Measurements from ENCODE around the gene HES3.

The HES3 gene

GRCh38 chr1:6210591-6211355, 33.2 kb upstream of the HES3 start:
- no peak for DNase-seq
- H3K36me3 ChIP-seq (replicated peaks; ENCODE audit: insufficient read depth, low read length), result no peaks in the 10 kb centered on the region
- no peak overlapping the region for H3K27ac ChIP-seq (ENCODE audit: low read length)
- no peaks in the 10 kb centered on the region for H3K9me3 ChIP-seq (replicated peaks; ENCODE audit: insufficient read depth, low read length)
- TF ChIP-seq EZH2phosphoT487 (IDR thresholded peaks at IDR 0.05; ENCODE audit: low read length), result no peak
- TF ChIP-seq EZH2 (optimal IDR thresholded peaks at IDR 0.05; ENCODE audit: low read depth, low read length), result no peak
- TF ChIP-seq, protein P1, sequence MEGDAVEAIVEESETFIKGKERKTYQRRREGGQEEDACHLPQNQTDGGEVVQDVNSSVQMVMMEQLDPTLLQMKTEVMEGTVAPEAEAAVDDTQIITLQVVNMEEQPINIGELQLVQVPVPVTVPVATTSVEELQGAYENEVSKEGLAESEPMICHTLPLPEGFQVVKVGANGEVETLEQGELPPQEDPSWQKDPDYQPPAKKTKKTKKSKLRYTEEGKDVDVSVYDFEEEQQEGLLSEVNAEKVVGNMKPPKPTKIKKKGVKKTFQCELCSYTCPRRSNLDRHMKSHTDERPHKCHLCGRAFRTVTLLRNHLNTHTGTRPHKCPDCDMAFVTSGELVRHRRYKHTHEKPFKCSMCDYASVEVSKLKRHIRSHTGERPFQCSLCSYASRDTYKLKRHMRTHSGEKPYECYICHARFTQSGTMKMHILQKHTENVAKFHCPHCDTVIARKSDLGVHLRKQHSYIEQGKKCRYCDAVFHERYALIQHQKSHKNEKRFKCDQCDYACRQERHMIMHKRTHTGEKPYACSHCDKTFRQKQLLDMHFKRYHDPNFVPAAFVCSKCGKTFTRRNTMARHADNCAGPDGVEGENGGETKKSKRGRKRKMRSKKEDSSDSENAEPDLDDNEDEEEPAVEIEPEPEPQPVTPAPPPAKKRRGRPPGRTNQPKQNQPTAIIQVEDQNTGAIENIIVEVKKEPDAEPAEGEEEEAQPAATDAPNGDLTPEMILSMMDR (IDR thresholded peaks at IDR 0.05; ENCODE audit: low read length), result no peak
- H3K4me2 ChIP-seq (ENCODE audit: low read depth, low read length), result no peak overlapping the region
- no peak overlapping the region for H3K4me3 ChIP-seq (ENCODE audit: low read length)
- H3K9ac ChIP-seq (ENCODE audit: low read length), result no peak overlapping the region
- no peaks in the 10 kb centered on the region for H3F3A ChIP-seq (ENCODE audit: insufficient read depth, low read length)
- H2AFZ ChIP-seq (ENCODE audit: low read length), result no peak overlapping the region
- H3K27me3 ChIP-seq (replicated peaks; ENCODE audit: insufficient read depth, low read length), result peaks cover 38% of the 10 kb centered on the region
- H3K4me1 ChIP-seq (ENCODE audit: low read length), result no peaks in the 10 kb centered on the region
- H3K79me2 ChIP-seq (ENCODE audit: low read length), result no peaks in the 10 kb centered on the region
- no peaks in the 10 kb centered on the region for H3K9me2 ChIP-seq (replicated peaks; ENCODE audit: insufficient read depth, low read length)
- no peaks in the 10 kb centered on the region for H4K20me1 ChIP-seq (ENCODE audit: insufficient read depth, low read length)

GRCh38 chr1:6211731-6212130, 32.2 kb upstream of the HES3 start:
- Histone ChIP-seq H4K20me1 (ENCODE audit: insufficient read depth, low read length) (no peaks in the 10 kb centered on the region), H3K4me2 (ENCODE audit: low read depth, low read length) (no peak overlapping the region), H3K79me2 (ENCODE audit: low read length) (no peaks in the 10 kb centered on the region), H3K36me3 (replicated peaks; ENCODE audit: insufficient read depth, low read length) (no peaks in the 10 kb centered on the region), H3F3A (ENCODE audit: insufficient read depth, low read length) (no peaks in the 10 kb centered on the region), H3K9me3 (replicated peaks; ENCODE audit: insufficient read depth, low read length) (no peaks in the 10 kb centered on the region), H3K4me3 (ENCODE audit: low read length) (no peak overlapping the region), H3K9ac (ENCODE audit: low read length) (no peak overlapping the region), H3K9me2 (replicated peaks; ENCODE audit: insufficient read depth, low read length) (no peaks in the 10 kb centered on the region), H3K27me3 (replicated peaks; ENCODE audit: insufficient read depth, low read length) (peaks cover 32% of the 10 kb centered on the region), H3K27ac (ENCODE audit: low read length) (no peak overlapping the region), H3K4me1 (ENCODE audit: low read length) (no peaks in the 10 kb centered on the region), H2AFZ (ENCODE audit: low read length) (no peak overlapping the region)
- TF ChIP-seq, protein P1 (IDR thresholded peaks at IDR 0.05; ENCODE audit: low read length), result no peak
- TF ChIP-seq EZH2phosphoT487 (IDR thresholded peaks at IDR 0.05; ENCODE audit: low read length) (no peak), EZH2 (optimal IDR thresholded peaks at IDR 0.05; ENCODE audit: low read depth, low read length) (no peak)
- DNase-seq, result no peak

- TF ChIP-seq EZH2phosphoT487 (IDR thresholded peaks at IDR 0.05; ENCODE audit: low read length), result no peak
- TF ChIP-seq EZH2 (optimal IDR thresholded peaks at IDR 0.05; ENCODE audit: low read depth, low read length), result no peak
- Histone ChIP-seq H4K20me1 (ENCODE audit: insufficient read depth, low read length) (no peaks in the 10 kb centered on the region), H3K9me2 (replicated peaks; ENCODE audit: insufficient read depth, low read length) (no peaks in the 10 kb centered on the region), H3K4me1 (ENCODE audit: low read length) (no peaks in the 10 kb centered on the region), H3F3A (ENCODE audit: insufficient read depth, low read length) (no peaks in the 10 kb centered on the region), H3K9me3 (replicated peaks; ENCODE audit: insufficient read depth, low read length) (no peaks in the 10 kb centered on the region), H3K27me3 (replicated peaks; ENCODE audit: insufficient read depth, low read length) (peaks cover 27% of the 10 kb centered on the region), H3K9ac (ENCODE audit: low read length) (no peak overlapping the region), H3K4me3 (ENCODE audit: low read length) (no peak overlapping the region), H3K4me2 (ENCODE audit: low read depth, low read length) (no peak overlapping the region), H2AFZ (ENCODE audit: low read length) (no peak overlapping the region), H3K79me2 (ENCODE audit: low read length) (no peaks in the 10 kb centered on the region), H3K36me3 (replicated peaks; ENCODE audit: insufficient read depth, low read length) (no peaks in the 10 kb centered on the region), H3K27ac (ENCODE audit: low read length) (no peak overlapping the region)
- DNase-seq, result no peak
Measured at GRCh38 chr1:6212193-6212959, 31.6 kb upstream of the HES3 start.
